ENCODE data around the gene RPL7L1. TPM values are rescaled to one million over a fixed set of nuclear protein-coding genes. Genes with fewer than 3 reads are reported as not detected.

Gene RPL7L1
- total and polyA plus RNA-seq, 2 of the 13 experiments (the other 11 are each of a cell fraction or from before 2014, with no cell fraction given): 51.6 to 179 TPM

- TF ChIP-seq SMARCE1 (IDR thresholded peaks at IDR 0.05; ENCODE audit: borderline replicate concordance) (no peak), ZFYVE20 (CRISPR knock-in tag; IDR thresholded peaks at IDR 0.05; ENCODE audit: borderline replicate concordance, low read depth) (no peak), POLR2A (IDR thresholded peaks at IDR 0.05; ENCODE audit: insufficient read depth in 1 of 2, low read depth in 2 of 2, low read length in 2 of 2) (peak; percentile 18 to 49; a peak in 2 of 4 replicates), HMGXB4 (CRISPR knock-in tag; IDR thresholded peaks at IDR 0.05; ENCODE audit: borderline replicate concordance in 1 of 2, low read depth in 1 of 2) (0 out of 4 replicates have a peak, but pooled peaks of 1 of the 2 experiments have one; percentile 13), RAD51 (IDR thresholded peaks at IDR 0.05; ENCODE audit: borderline replicate concordance) (no peak), ZNF552 (CRISPR knock-in tag; IDR thresholded peaks at IDR 0.05; ENCODE audit: borderline replicate concordance) (no peak), ZNF30 (CRISPR knock-in tag; IDR thresholded peaks at IDR 0.05) (no peak), NR2F2 (IDR thresholded peaks at IDR 0.05; ENCODE audit: borderline replicate concordance, low read depth) (no peak), HOXD1 (CRISPR knock-in tag; IDR thresholded peaks at IDR 0.05) (no peak), PRMT3 (CRISPR knock-in tag; IDR thresholded peaks at IDR 0.05; ENCODE audit: borderline replicate concordance, low read depth) (no peak), SP1 (IDR thresholded peaks at IDR 0.05) (no peak), SP1 (CRISPR knock-in tag; IDR thresholded peaks at IDR 0.05) (0 out of 2 replicates have a peak, but pooled peaks have one; percentile 7), SP140L (CRISPR knock-in tag; IDR thresholded peaks at IDR 0.05; ENCODE audit: borderline replicate concordance) (no peak), DZIP1 (CRISPR knock-in tag; IDR thresholded peaks at IDR 0.05) (no peak), MAFK (conservative IDR thresholded peaks at IDR 0.05 in 1 of 2, IDR thresholded peaks at IDR 0.05 in 1 of 2; ENCODE audit: low read length in 2 of 2) (0 out of 4 replicates have a peak, but pooled peaks of 1 of the 2 experiments have one; percentile 25), HES4 (CRISPR knock-in tag; IDR thresholded peaks at IDR 0.05; ENCODE audit: borderline replicate concordance) (no peak), SP2 (CRISPR knock-in tag; IDR thresholded peaks at IDR 0.05) (no peak), NFRKB (IDR thresholded peaks at IDR 0.05) (no peak), HNRNPL (IDR thresholded peaks at IDR 0.05; ENCODE audit: low read depth, low read length) (no peak), SCMH1 (CRISPR knock-in tag; IDR thresholded peaks at IDR 0.05; ENCODE audit: borderline replicate concordance) (no peak), FOXA3 (CRISPR knock-in tag; IDR thresholded peaks at IDR 0.05) (peak; percentile 41; the same call in 1 of the 2 replicates), ZNF143 (CRISPR knock-in tag; IDR thresholded peaks at IDR 0.05) (peak; percentile 27; the same call in 1 of the 2 replicates), ZNF512B (CRISPR knock-in tag; IDR thresholded peaks at IDR 0.05; ENCODE audit: borderline replicate concordance) (no peak), MLX (CRISPR knock-in tag; IDR thresholded peaks at IDR 0.05) (no peak)
Measured at GRCh38 chr6:42877695-42878094, 1.7 kb upstream of the RPL7L1 start (continued).
